ENCODE results near the gene KMT2C. TPM values are rescaled to one million over a fixed set of nuclear protein-coding genes. Genes with fewer than 3 reads are reported as not detected.

Gene KMT2C
- total and polyA plus RNA-seq, 2 of the 8 experiments (the other 6 are each of a cell fraction or from before 2014, with no cell fraction given), result 9.1 to 40.8 TPM

DNA sequence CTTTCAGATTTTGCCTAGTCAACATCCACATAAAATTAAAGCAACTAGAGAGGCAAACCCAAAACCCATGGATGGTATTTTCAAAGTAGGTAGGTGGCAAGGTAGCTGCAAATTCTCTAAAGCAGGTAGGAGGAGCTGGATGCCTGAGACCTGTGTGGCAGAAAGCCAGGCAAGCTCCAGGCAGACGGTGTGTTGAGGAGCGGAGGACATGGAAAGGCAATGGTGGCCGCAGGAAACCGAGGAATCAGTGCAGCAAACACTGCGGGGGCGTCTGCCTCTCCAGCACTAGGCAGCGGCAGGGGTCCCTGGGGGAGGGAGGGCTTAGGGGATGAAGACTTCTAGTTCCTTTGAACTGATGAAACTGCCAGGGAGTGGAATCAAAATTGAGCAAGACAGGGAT lies 309.1 kb downstream of the KMT2C start:
- H2BK120ac ChIP-seq (replicated peaks; ENCODE audit: low read depth, low read length), result no peak overlapping the region
- H2BK5ac ChIP-seq (ENCODE audit: low read depth, low read length), result no peak overlapping the region
- H4K5ac ChIP-seq (ENCODE audit: insufficient read length, low read depth, low read length), result no peak overlapping the region
- no peak overlapping the region for H2BK15ac ChIP-seq (ENCODE audit: low read length)
- H3K27me3 ChIP-seq (replicated peaks in 1 of 4; ENCODE audit: control insufficient read depth in 3 of 4, extremely low read depth in 1 of 4, insufficient read depth in 3 of 4, low read length in 3 of 4), result no peaks in the 10 kb centered on the region
- TF ChIP-seq, protein P1, sequence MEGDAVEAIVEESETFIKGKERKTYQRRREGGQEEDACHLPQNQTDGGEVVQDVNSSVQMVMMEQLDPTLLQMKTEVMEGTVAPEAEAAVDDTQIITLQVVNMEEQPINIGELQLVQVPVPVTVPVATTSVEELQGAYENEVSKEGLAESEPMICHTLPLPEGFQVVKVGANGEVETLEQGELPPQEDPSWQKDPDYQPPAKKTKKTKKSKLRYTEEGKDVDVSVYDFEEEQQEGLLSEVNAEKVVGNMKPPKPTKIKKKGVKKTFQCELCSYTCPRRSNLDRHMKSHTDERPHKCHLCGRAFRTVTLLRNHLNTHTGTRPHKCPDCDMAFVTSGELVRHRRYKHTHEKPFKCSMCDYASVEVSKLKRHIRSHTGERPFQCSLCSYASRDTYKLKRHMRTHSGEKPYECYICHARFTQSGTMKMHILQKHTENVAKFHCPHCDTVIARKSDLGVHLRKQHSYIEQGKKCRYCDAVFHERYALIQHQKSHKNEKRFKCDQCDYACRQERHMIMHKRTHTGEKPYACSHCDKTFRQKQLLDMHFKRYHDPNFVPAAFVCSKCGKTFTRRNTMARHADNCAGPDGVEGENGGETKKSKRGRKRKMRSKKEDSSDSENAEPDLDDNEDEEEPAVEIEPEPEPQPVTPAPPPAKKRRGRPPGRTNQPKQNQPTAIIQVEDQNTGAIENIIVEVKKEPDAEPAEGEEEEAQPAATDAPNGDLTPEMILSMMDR (IDR thresholded peaks at IDR 0.05; ENCODE audit: control extremely low read depth in 1 of 3, insufficient read depth in 1 of 3, low read depth in 1 of 3, low read length in 3 of 3), result no peak
- TF ChIP-seq SAP30 (IDR thresholded peaks at IDR 0.05; ENCODE audit: insufficient read depth, insufficient replicate concordance, low read length) (no peak), SP2 (IDR thresholded peaks at IDR 0.05; ENCODE audit: low read length) (no peak), SRF (IDR thresholded peaks at IDR 0.05; ENCODE audit: low read depth, low read length) (no peak), RXRA (IDR thresholded peaks at IDR 0.05; ENCODE audit: insufficient read depth, low read depth, low read length) (no peak)
- CTCF ChIA-PET (ENCODE audit: partially characterized antibody), result interaction anchor here (1.1 to 1.5 kb wide), 3 partner anchors 16 to 51 kb away, joined by 4 read pairs; no protein-coding TSS in a partner anchor
- H4K91ac ChIP-seq (replicated peaks; ENCODE audit: insufficient read length, low read length), result no peak overlapping the region
- no peak overlapping the region for H2AK5ac ChIP-seq (ENCODE audit: low read depth, low read length)
- H4K20me1 ChIP-seq (replicated peaks in 1 of 2; ENCODE audit: control insufficient read depth in 1 of 2, insufficient read depth in 2 of 2, low read length in 2 of 2), result peaks cover 0 to 3% of the 10 kb centered on the region in 2 experiments
- no peak overlapping the region for H3K23ac ChIP-seq (ENCODE audit: insufficient read length)
- no peaks in the 10 kb centered on the region for H3K79me2 ChIP-seq (ENCODE audit: control insufficient read depth in 1 of 2, insufficient read depth in 2 of 2, low read length in 2 of 2)
- H4K8ac ChIP-seq (ENCODE audit: extremely low read depth, insufficient read depth, low read length), result no peak overlapping the region
- H3K4me1 ChIP-seq (replicated peaks in 1 of 4; ENCODE audit: control insufficient read depth in 3 of 4, insufficient read depth in 4 of 4, low read length in 3 of 4), result no peaks in the 10 kb centered on the region; a peak in 1 of 7 replicates
- H3K56ac ChIP-seq (replicated peaks; ENCODE audit: insufficient read length, low read depth, low read length), result no peak overlapping the region
- no peaks in the 10 kb centered on the region for H3K23me2 ChIP-seq (ENCODE audit: low read depth, low read length)
- DNase-seq (ENCODE audit: low read depth in 1 of 2, low spot score in 2 of 2) (no peak), FAIRE-seq (no peak)
- 80% methylated on average over 7 of the region's 7 CpGs; no CpG with 5 or more reads in 1 of the 2 experiments for WGBS, 2 experiments (ENCODE audit: extremely low coverage in 1 of 2, insufficient coverage in 1 of 2, insufficient read length in 1 of 2, insufficient replicate concordance in 2 of 2, low coverage in 1 of 2, low lambda C conversion rate in 2 of 2, missing lambda C conversion rate in 1 of 2)
- no peak overlapping the region for H3K18ac ChIP-seq (ENCODE audit: extremely low read depth, low read length)
- no peak overlapping the region for H3K4ac ChIP-seq (replicated peaks; ENCODE audit: insufficient read length, low read depth, low read length)
- no peak overlapping the region for H3K14ac ChIP-seq (ENCODE audit: insufficient read length)
- no peak overlapping the region for H2BK20ac ChIP-seq (ENCODE audit: low read length)
- H3K36me3 ChIP-seq (ENCODE audit: control insufficient read depth in 2 of 4, insufficient read depth in 4 of 4, low read length in 3 of 4), result peaks cover 2 to 32% (median 18%) of the 10 kb centered on the region in 4 experiments; a peak in 7 of 8 replicates
- H3K9ac ChIP-seq (replicated peaks in 1 of 4; ENCODE audit: extremely low read depth in 1 of 4, low read depth in 3 of 4, low read length in 3 of 4), result no peak overlapping the region
- H3K79me1 ChIP-seq (ENCODE audit: low read depth, low read length), result no peaks in the 10 kb centered on the region
- no peak overlapping the region for H3K4me2 ChIP-seq (ENCODE audit: insufficient read depth in 1 of 2, low read depth in 2 of 2, low read length in 2 of 2)
- H3K27ac ChIP-seq (ENCODE audit: low read depth, low read length), result no peak overlapping the region
- no peak overlapping the region for H2BK12ac ChIP-seq (ENCODE audit: low read depth, low read length)
- H2AFZ ChIP-seq (ENCODE audit: low read length), result no peak overlapping the region
- POLR2A ChIA-PET (ENCODE audit: partially characterized antibody), result interaction anchor here (0.7 kb wide), 1 partner anchor 259 kb away, joined by 3 read pairs; no protein-coding TSS in a partner anchor
- no peak overlapping the region for H3K4me3 ChIP-seq (ENCODE audit: extremely low read depth in 1 of 4, insufficient read depth in 2 of 4, low read depth in 3 of 4, low read length in 4 of 4)
- H3K9me3 ChIP-seq (ENCODE audit: insufficient read depth in 2 of 2, low read depth in 1 of 2, low read length in 1 of 2), result peaks cover 0 to 23% of the 10 kb centered on the region in 2 experiments; a peak in 2 of 4 replicates

All from H1 (cell line).